ENCODE results near the gene POMT2. TPM values are rescaled to one million over a fixed set of nuclear protein-coding genes. Genes with fewer than 3 reads are reported as not detected.

POMT2 gene
- polyA plus RNA-seq, 3 donors: 8.1 to 12.4 (median 9.3) TPM

DNA sequence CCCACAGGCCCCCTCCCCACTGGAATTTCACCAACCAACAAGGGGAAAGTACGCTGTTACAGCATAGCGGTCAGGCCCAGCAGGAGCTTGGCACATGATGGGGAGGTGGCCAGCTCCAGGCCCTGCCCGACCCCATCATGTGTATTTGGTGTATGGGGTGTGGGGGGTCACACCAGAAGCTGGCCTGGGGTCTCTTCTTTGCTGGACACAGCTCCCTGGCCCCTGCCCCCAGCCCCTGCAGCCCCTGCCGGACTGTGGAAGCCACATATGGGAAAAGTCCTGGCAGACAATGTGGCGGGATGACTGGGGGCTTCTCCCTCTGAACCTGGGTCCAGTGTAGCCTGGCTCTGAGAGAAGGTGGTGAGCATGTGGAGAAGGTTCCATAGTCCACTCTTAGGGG, 62.1 kb downstream of the POMT2 start:
- 89 to 95% (median 91%) methylated on average over 5 of the region's 5 CpGs for WGBS, 3 donors
- no peak overlapping the region for H3K27ac ChIP-seq (ENCODE audit: low read depth, low read length)

DNA sequence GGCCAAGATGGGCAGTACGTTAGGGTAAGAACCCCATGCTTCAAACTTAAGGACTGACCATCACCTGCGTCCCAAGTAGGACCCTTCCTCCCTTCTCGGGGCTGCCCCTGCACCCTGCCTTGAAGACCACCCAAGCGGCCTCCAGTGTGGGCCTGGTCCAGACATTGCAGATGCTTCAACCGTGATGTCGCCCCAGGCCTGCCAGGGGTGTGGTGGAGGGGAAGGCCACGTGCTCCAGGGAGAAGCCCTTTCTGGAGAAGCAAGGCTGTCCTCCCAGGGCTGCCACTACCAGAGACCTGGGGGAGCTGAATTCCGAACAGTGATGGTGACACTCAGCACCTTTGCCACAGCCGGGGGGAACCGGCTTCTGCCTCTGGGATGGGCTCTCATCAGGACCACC, 63.0 kb downstream of the POMT2 start:
- WGBS, 3 donors: 88 to 92% (median 89%) methylated on average over 10 of the region's 10 CpGs
- no peak overlapping the region for H3K27ac ChIP-seq (ENCODE audit: low read depth, low read length)

DNA sequence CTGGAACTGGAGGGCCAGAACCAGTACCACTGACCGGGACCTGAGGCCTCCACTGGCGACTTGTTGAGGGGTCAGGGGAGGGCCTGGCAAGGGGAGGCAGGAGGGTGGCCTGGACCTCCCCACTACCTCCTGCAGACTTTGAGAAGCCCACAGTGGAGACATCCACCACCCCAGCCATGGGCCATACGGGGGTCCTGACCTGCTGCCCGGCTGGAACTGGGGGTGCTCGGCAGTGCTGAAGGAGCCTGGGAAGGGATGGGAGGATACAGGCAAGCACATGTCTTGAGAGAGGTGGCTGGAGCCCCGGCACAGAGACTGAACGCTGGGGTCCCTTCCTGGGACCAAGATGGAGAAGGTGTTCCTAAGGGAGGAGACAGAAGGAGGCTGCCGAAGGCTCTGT, 64.0 kb downstream of the POMT2 start:
- WGBS, 3 donors: 90 to 97% (median 95%) methylated on average over 8 of the region's 8 CpGs
- H3K27ac ChIP-seq (ENCODE audit: low read depth, low read length): no peak overlapping the region

DNA sequence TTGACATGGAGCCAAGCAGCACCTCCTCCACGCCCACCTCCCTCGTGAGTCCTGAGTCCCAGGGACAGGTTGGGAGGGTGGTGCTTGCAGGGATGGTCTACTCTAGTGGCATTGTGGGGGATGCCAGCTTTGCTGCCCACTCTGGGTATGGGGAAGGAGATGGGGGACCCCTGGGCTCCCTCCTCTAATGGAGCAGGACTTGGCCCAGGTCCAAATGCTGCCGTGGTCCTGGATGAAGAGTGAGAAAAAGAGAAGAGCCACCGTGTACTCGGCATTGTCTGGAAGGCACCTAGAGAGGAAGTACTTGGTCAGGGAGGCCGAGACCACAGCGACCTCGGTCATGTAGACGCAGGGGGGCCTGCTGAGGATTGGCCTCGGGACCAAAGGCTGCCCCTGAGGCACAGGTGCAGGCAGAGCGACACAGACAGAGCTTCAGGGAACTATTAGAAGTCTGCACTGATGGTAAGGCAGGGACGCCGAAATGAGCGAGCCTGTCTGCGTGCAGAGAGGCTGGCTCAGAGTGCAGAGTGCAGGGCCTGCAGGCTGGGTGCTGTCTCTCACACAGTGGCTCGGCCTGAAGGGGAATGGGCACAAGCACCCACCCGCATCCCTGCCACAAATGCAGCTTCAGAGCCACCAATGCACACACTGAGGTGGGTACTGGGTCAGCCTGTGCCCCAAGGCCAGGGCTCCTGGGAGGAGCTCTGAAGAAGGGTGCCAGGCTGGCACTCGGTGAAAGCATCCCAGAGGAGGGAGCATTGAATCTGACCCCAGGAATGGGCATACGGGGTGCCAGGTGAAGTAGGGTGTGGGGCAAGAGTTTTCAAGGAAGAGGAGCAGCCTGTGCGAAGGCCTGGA, 67.1 kb downstream of the POMT2 start:
- WGBS, 3 donors: 65 to 79% (median 66%) methylated on average over 20 of the region's 20 CpGs

DNA sequence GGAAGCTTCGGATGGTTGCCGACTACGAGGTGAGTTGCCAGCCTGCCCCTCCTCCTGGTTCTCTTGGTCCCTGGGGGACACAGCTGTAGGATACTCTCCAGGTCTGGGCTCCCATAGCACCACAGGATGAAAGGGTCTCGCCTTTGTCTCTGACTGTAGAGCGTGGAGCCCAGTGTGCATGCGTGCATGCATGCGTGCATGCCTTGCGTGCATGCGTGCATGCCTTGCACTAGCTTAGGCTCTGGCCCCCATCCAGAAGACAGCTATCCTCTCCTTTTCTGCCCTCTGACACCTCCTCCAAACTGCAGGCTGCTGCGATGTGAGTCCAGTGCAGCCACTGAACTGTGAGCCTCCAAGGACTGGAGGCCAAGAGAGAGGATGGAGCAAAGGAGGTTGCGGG, 68.8 kb downstream of the POMT2 start:
- 91 to 96% (median 95%) methylated on average over 11 of the region's 11 CpGs for WGBS, 3 donors

More for the DNA sequence above, 67.1 kb downstream of the POMT2 start:
- no peak overlapping the region for H3K27ac ChIP-seq (ENCODE audit: low read depth, low read length)

DNA sequence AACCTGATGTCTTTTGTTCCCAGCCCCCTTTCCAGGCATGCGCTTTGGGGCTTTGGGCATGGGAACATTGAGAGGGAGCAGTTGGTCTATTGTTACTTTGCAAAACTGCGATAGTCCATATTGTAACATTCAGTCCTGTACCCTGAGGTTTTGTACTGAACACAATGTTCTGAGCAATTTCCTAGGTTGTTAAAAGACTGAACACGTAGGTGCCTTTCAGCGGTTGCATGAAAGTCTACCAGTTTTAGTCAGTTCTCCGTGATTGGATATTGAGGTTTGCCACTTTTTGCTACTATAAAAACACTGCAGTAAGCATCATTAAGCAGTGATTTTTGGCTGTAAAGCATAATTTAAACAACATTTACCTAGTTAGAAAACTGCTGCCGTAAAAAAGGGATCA, 69.8 kb downstream of the POMT2 start:
- 85 to 92% (median 90%) methylated on average over 6 of the region's 6 CpGs for WGBS, 3 donors

More for the DNA sequence above, 68.8 kb downstream of the POMT2 start:
- H3K27ac ChIP-seq (ENCODE audit: low read depth, low read length): no peak overlapping the region

DNA sequence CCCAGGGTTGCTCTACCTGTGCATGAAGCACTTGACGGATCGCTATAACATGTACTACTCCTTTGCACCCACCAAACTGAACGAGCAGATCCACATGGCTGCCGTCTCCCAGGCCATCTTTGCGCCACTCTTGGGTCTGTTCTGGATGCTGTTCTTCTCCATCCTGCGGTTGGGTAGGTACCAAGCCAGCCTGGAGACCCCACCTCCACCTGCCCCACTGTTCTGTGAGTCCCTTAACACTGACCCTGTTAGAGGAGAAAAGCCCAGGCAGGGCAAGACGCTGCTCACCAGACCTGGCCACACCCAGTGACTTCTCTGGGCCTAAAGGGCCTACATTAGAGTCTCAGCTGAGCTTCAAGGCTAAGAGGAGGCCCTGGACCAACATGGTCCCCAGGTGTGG, 71.4 kb downstream of the POMT2 start:
- 89 to 91% (median 90%) methylated on average over 7 of the region's 7 CpGs for WGBS, 3 donors
- no peak overlapping the region for H3K27ac ChIP-seq (ENCODE audit: low read depth, low read length)

More for the DNA sequence above, 69.8 kb downstream of the POMT2 start:
- H3K27ac ChIP-seq (ENCODE audit: low read depth, low read length): no peak overlapping the region

DNA sequence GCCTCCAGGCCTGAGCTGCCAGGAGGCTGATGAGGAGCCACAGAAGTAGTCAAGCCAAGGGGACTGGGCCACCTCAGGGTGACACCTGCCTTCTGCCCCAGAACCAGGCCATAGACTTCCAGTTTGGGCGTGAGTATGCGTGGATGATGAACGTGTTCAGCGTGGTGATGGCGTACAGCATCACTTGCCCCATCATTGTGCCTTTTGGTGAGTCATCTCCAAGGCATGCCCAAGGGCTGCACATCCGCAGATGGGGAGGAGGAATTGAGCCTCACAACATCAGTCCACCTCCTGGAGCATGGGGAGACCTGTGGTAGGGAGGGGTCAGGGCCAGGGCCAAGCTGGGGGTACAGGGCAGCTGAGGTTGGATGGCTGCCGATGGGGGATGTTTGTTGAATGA, 72.0 kb downstream of the POMT2 start:
- 91 to 96% (median 91%) methylated on average over 7 of the region's 7 CpGs for WGBS, 3 donors
- H3K27ac ChIP-seq (ENCODE audit: low read depth, low read length): no peak overlapping the region

DNA sequence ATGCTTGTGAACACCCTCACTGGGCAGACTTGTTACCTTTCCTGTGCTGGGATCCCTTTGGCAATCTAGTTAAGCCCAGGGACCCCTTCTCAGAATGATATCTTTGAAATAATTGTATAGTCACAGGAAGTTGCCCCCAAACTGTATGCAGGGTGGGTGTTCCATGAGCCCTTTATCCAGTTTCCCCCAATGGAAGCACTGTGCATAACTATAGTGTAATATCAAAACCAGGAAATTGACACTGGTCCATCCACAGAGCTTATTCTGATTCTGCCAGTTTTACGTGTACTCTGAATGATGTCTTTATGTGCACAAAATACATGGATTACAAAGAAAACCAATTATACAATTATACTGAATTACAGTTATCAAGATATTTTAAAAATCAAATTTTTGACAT, 73.9 kb downstream of the POMT2 start:
- whole genome bisulfite sequencing, 3 donors: 91 to 95% (median 93%) methylated on average over 1 of the region's 1 CpG
- no peak overlapping the region for H3K27ac ChIP-seq (ENCODE audit: low read depth, low read length)

DNA sequence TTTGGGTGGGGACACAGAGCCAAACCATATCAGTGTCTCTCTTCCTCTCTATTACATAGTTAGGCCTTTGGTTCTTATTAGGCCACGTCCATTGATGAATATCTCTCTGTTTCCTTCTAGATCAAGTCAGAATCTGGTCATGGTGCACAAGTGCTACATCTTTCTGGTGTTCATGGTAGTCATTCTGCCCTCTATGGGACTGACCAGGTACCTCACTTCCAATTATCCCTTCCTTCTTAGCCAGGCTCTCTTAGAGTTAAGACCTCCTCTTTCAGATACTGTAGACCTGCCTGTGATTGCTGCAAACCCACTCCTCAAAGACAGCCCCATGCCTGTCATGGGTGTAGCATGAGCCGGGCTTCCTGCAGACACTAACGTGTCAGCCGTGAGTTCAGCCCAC, 74.9 kb downstream of the POMT2 start:
- WGBS, 3 donors: 78 to 81% (median 80%) methylated on average over 4 of the region's 4 CpGs
- H3K27ac ChIP-seq (ENCODE audit: low read depth, low read length): no peak overlapping the region

DNA sequence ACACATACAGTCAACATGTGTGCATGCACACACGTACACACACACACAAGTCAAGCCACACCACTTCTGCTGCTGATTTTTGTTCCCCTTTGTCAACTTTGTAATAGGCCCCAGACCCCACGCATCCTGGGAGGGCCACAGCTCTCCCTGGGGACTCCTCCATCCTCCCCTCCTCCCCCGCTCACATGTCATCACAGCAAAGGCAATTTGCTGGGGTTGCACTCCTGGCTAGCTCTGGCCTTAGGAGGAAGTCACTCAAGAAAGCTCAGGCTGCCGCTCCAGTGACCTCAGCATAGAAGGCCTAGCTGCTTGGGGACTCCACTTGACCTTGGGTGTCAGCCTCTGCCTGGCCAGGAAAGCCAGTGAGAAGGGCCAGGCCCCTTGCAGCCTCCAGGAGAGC, 76.8 kb downstream of the POMT2 start:
- H3K27ac ChIP-seq (ENCODE audit: low read depth, low read length): no peak overlapping the region
- 65 to 94% (median 72%) methylated on average over 4 of the region's 4 CpGs for WGBS, 3 donors

DNA sequence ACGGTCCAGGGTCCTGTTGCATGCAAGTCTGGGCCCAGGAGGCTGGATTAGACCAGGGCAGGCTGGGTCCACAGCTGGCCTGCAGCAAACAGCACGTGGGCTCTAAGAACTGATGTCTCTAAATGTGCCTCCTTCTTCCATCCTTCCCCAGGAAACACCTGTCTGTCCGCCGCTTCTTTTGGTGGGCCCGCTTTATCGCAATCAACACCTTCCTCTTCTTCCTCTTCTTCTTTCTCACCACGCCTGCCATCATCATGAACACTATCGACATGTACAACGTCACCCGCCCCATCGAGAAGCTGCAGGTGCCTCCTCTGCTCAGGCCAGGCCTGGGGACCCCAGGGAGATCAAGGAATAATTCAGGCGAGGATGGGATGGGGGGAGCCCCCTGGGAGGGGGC, 77.9 kb downstream of the POMT2 start:
- WGBS, 3 donors: 49 to 77% (median 55%) methylated on average over 12 of the region's 12 CpGs
- no peak overlapping the region for H3K27ac ChIP-seq (ENCODE audit: low read depth, low read length)

DNA sequence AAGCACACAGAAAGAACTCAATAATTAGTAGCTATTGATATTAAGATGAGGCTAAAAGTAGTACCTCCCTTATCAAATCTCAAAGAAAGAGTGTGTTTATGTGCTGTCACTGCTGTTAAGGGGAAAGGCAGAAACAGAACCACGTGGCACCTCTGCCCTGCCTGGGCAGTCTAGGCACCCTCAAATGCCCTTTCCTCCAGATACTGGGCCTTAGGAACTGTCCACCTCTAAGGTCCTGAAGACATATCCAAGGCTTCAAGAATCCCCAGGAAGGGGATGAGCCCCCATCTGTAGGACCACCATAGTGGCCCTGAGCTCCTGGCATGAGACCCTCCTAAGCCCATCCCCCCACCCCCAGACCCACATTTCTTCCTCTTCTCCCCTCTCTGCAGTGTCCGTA, 78.7 kb downstream of the POMT2 start:
- WGBS, 3 donors: 62 to 67% (median 64%) methylated on average over 2 of the region's 2 CpGs
- no peak overlapping the region for H3K27ac ChIP-seq (ENCODE audit: low read depth, low read length)

DNA sequence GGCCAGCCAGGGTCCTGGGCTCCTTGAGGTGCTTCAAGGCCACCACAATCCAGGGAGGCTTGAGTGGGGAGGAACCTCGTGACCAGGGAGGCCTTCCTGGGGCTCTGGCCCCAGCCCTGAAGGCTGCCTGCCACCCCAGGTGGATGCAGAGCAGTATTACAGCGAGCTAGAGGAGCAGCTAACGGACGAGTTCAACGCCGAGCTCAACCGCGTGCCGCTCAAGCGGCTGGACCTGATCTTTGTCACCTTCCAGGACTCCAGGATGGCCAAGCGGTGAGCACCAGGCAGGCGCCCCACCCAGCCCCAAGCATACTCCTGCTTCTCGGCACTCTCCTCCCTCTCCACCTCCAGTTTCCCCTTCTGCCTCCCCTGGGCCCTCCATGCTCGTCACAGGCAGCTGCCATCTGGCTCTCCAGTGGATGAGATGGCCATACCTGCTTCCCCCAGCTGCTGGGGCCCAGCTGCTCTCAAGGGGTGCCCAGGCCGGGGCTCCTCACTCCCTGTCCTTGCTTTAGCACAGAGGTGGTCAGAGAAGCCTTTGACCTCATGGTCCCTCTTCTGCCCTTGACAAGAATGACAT, 80.3 kb downstream of the POMT2 start:
- H3K27ac ChIP-seq (ENCODE audit: low read depth, low read length): no peak overlapping the region
- 77 to 89% (median 84%) methylated on average over 15 of the region's 15 CpGs for WGBS, 3 donors

DNA sequence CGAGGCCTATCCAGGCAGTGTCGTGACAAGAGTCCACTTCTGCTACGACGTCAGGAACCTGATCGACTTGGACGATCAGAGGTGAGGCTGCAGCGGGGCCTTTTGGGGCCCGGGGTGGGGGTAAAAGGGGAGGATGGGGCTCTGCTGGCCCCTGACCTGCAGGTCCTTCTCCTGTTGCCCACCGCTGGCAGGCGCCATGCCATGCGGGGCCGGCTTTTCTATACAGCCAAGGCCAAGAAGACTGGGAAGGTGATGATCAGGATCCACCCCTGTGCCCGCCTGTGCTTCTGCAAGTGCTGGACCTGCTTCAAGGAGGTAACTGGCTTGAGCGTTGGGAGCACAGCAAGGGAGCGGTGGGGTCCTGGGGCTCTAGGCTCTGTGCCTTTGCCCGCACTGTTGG, 81.3 kb downstream of the POMT2 start:
- no peak overlapping the region for H3K27ac ChIP-seq (ENCODE audit: low read depth, low read length)
- 89 to 94% (median 93%) methylated on average over 16 of the region's 16 CpGs for WGBS, 3 donors

DNA sequence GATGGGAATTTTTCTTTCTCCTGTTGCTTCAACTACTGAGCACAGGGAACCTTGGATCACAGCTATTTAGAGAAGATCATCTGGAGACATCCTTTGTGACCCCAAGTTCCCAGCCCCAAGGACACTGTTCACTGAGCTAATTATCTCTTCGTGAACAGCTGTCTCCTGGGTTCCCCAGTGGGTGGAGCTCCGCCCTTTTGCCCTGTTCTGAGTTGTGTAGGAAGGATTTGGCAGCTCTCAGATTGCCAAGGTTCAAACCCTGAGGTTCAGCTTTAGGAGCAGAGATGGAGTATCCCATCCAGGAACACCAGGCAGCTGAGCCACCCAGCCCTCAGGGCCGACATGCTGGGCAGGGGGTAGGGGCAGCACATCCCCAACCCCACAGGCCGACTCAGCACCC, 81.7 kb downstream of the POMT2 start:
- H3K27ac ChIP-seq (ENCODE audit: low read depth, low read length): no peak overlapping the region
- 46 to 70% (median 66%) methylated on average over 4 of the region's 4 CpGs for WGBS, 3 donors

DNA sequence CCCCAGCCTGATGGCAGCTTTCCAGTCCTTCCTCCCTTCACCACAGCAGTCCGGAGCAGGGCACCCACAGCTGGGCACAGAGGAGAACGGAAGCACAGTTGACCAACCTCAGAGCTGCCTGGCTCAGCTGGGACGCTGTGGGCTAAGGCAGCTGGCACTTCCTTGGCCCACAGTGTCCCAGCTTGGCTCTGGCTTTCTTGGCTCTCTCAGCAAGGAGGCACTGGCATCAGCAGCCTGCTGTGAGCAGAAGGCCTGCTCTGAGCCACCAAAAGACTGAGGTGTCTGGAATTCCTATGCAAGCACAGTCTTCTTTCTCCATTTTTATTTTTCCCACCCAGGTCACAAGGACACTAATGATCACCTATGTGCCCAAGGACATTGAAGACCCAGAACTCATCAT, 82.3 kb downstream of the POMT2 start:
- no peak overlapping the region for H3K27ac ChIP-seq (ENCODE audit: low read depth, low read length)
- 67 to 92% (median 83%) methylated on average over 3 of the region's 3 CpGs for WGBS, 3 donors

DNA sequence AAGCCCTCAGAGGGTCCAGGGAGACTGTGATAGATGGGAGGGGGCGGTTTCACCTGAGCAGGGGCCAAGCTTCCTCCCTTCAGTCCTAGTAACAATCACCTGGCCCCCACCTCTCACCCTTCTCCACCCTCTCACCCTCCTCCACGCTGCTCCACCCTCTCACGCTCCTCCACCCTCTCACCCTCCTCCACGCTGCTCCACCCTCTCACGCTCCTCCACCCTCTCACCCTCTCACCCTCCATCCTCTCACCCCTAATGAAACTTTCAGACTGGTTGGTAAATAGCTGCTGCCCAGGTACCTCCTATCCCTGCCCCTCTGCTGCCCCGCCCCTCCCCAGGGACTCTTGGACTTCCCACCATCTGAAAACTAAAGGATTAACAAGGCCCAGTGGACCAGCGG, 83.9 kb downstream of the POMT2 start:
- 67 to 77% (median 68%) methylated on average over 7 of the region's 7 CpGs for WGBS, 3 donors
- H3K27ac ChIP-seq (ENCODE audit: low read depth, low read length): no peak overlapping the region

DNA sequence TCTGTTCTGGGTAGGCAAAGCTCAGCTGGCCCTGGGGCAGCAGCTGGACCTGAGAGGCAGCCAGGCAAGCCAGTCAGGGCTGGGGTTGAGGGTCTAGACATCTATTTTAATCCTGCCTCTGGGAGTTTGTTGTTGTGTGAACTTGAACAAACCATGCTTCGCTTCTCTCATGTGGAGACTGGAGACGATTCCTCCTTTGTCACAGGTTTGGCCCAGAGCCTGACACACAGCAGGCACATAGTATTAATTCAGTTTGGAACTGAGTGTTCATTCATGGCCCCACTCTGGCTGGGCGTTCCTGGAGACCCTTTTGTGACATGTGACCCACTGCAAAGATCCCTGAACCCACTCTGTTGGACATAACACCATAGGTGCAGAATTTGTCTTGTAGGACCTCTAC, 89.0 kb downstream of the POMT2 start:
- 66 to 75% (median 70%) methylated on average over 3 of the region's 3 CpGs for WGBS, 3 donors

DNA sequence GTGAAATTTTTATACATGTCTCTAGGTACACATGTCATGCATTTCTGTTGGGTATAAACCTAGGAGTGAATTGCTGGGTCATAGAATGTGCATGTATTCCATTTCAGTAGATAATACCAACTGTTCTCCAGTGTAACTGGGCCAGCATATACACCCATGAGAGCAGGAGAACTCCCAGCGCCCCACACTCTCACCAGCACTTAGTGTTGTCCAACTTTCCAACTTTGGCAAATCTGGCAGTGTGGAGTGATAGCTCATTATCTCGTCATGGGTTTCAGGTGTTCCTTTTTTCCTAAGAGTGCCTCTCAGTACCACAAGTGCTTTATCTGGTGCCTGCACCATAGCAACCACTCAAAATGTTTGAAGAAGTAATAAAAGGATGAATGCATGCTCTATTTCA, 89.8 kb downstream of the POMT2 start:
- no peak overlapping the region for H3K27ac ChIP-seq (ENCODE audit: low read depth, low read length)
- 84 to 88% (median 87%) methylated on average over 2 of the region's 2 CpGs for WGBS, 3 donors

More for the DNA sequence above, 89.0 kb downstream of the POMT2 start:
- H3K27ac ChIP-seq (ENCODE audit: low read depth, low read length): no peak overlapping the region
